Measurements from ENCODE around the gene RUNX2. TPM values are rescaled to one million over a fixed set of nuclear protein-coding genes. Genes with fewer than 3 reads are reported as not detected.

The RUNX2 gene
- total and polyA plus RNA-seq, 5 donors, result 0.26 to 0.93 (median 0.39) TPM

- Histone ChIP-seq H3K9me3 (ENCODE audit: control insufficient read depth, low read length) (no peaks in the 10 kb centered on the region), H3K4me1 (ENCODE audit: control insufficient read depth, insufficient read depth, low read length) (no peaks in the 10 kb centered on the region), H3K4me3 (ENCODE audit: low read length) (no peak overlapping the region), H3K27me3 (ENCODE audit: control insufficient read depth, insufficient read depth) (no peaks in the 10 kb centered on the region), H3K27ac (ENCODE audit: low read length) (no peak overlapping the region)
- intact Hi-C loops (cut with DNase I), result no loop called here
- no peak for ATAC-seq
- DNase-seq, result no peak
- 78% methylated on average over 7 of the region's 7 CpGs for WGBS
Measured at GRCh38 chr6:45647341-45648261, 319.5 kb downstream of the RUNX2 start.

- no peak for DNase-seq
- Histone ChIP-seq H3K4me1 (ENCODE audit: control insufficient read depth, insufficient read depth, low read length) (no peaks in the 10 kb centered on the region), H3K4me3 (ENCODE audit: low read length) (no peak overlapping the region), H3K9me3 (ENCODE audit: control insufficient read depth, low read length) (no peaks in the 10 kb centered on the region), H3K27me3 (ENCODE audit: control insufficient read depth, insufficient read depth) (no peaks in the 10 kb centered on the region), H3K27ac (ENCODE audit: low read length) (no peak overlapping the region)
- intact Hi-C loops (cut with DNase I), result no loop called here
- no peak for ATAC-seq
- 72% methylated on average over 5 of the region's 5 CpGs for WGBS
Measured at GRCh38 chr6:45648262-45648620, 320.1 kb downstream of the RUNX2 start.

- H3K27me3 ChIP-seq (ENCODE audit: control insufficient read depth, insufficient read depth), result peaks cover 4% of the 10 kb centered on the region
- H3K9me3 ChIP-seq (ENCODE audit: control insufficient read depth, low read length), result no peaks in the 10 kb centered on the region
- no peak overlapping the region for H3K27ac ChIP-seq (ENCODE audit: low read length)
- intact Hi-C loops (cut with DNase I), result no loop called here
- DNase-seq (no peak), ATAC-seq (no peak)
- H3K4me1 ChIP-seq (ENCODE audit: control insufficient read depth, insufficient read depth, low read length), result no peaks in the 10 kb centered on the region
- H3K4me3 ChIP-seq (ENCODE audit: low read length), result no peak overlapping the region
- WGBS, result 52% methylated on average over 3 of the region's 3 CpGs
Measured at GRCh38 chr6:45650524-45651135, 322.5 kb downstream of the RUNX2 start.

DNA sequence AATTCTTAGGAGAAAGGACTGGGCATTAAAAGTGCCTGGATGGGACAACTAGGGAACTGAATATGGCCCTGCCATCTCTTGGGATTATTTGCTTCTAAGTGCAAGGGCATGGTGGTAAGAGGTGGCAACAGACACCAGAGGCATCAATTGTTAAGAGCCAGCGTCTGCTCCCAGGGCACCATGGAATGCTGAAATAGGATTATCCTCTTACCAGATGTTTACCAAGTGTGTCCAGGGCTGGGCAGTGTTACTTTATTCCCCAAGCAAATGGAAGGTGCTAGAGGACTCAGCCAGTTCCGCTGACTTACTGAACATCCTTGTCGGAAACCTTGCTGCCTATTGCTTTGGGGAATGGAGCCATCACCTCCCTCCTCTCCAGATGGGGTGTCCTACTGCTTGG is 323.2 kb downstream of the RUNX2 start:
- DNase-seq (no peak), ATAC-seq (no peak)
- H3K27ac ChIP-seq (ENCODE audit: low read length), result no peak overlapping the region
- H3K9me3 ChIP-seq (ENCODE audit: control insufficient read depth, low read length), result no peaks in the 10 kb centered on the region
- intact Hi-C loops (cut with DNase I), result no loop called here
- WGBS, result 95% methylated on average over 3 of the region's 3 CpGs
- H3K4me1 ChIP-seq (ENCODE audit: control insufficient read depth, insufficient read depth, low read length), result no peaks in the 10 kb centered on the region
- peaks cover 4% of the 10 kb centered on the region for H3K27me3 ChIP-seq (ENCODE audit: control insufficient read depth, insufficient read depth)
- H3K4me3 ChIP-seq (ENCODE audit: low read length), result no peak overlapping the region

GRCh38 chr6:45652416-45652815 is 324.3 kb downstream of the RUNX2 start:
- WGBS, result 93% methylated on average over 1 of the region's 1 CpG

DNA sequence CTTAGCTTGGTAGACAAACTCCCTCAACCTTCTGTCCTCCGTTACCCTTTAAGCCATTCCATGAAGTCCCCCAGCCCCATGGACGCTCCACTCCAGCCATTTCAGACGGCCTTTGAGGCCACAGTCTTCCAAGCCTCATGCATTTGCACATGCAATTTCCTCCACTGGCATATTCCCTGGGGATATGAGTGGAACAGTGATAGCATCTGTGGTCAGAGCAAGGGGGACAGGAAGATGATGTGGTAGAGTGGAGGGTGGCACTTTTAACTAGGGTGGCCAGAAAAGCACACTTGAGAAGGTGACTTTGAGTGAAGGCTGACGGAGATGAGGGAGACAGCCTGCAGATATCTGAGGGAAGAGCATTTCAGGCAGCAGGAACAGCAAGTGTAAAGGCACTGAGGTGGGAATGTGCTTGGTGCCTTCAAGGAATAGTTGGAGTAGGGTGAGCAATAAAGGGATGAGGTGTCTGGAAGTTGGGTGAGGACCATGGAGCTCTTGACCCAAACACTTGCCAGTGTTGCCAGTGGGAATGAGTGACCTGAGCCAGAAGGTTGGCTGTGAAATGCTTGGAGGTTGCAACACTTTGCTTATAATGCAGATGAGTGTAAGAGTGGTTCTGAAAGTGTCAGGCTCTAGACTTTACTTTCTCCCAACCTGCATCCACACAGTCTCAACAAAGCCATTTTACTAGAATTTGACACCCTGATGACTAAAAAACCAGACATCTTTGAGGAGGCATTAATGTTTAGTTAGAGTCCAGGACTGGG is 325.2 kb downstream of the RUNX2 start:
- no peaks in the 10 kb centered on the region for H3K4me1 ChIP-seq (ENCODE audit: control insufficient read depth, insufficient read depth, low read length)
- ATAC-seq, result no peak
- intact Hi-C loops (cut with DNase I), result no loop called here
- 82% methylated on average over 4 of the region's 4 CpGs for WGBS
- no peak overlapping the region for H3K4me3 ChIP-seq (ENCODE audit: low read length)
- peaks cover 4% of the 10 kb centered on the region for H3K27me3 ChIP-seq (ENCODE audit: control insufficient read depth, insufficient read depth)
- no peak for DNase-seq
- H3K27ac ChIP-seq (ENCODE audit: low read length), result no peak overlapping the region
- H3K9me3 ChIP-seq (ENCODE audit: control insufficient read depth, low read length), result no peaks in the 10 kb centered on the region

More at GRCh38 chr6:45652416-45652815, 324.3 kb downstream of the RUNX2 start:
- ATAC-seq (no peak), DNase-seq (no peak)
- no peaks in the 10 kb centered on the region for H3K9me3 ChIP-seq (ENCODE audit: control insufficient read depth, low read length)
- intact Hi-C loops (cut with DNase I), result no loop called here
- H3K27me3 ChIP-seq (ENCODE audit: control insufficient read depth, insufficient read depth), result peaks cover 4% of the 10 kb centered on the region
- H3K27ac ChIP-seq (ENCODE audit: low read length), result no peak overlapping the region
- no peak overlapping the region for H3K4me3 ChIP-seq (ENCODE audit: low read length)
- H3K4me1 ChIP-seq (ENCODE audit: control insufficient read depth, insufficient read depth, low read length), result no peaks in the 10 kb centered on the region

GRCh38 chr6:45654673-45655072 is 326.5 kb downstream of the RUNX2 start:
- H3K9me3 ChIP-seq (ENCODE audit: control insufficient read depth, low read length), result no peaks in the 10 kb centered on the region
- H3K27ac ChIP-seq (ENCODE audit: low read length), result no peak overlapping the region
- DNase-seq, result no peak
- H3K4me3 ChIP-seq (ENCODE audit: low read length), result no peak overlapping the region
- intact Hi-C loops (cut with DNase I), result no loop called here
- 93% methylated on average over 2 of the region's 2 CpGs for WGBS
- no peak for ATAC-seq
- peaks cover 4% of the 10 kb centered on the region for H3K27me3 ChIP-seq (ENCODE audit: control insufficient read depth, insufficient read depth)
- H3K4me1 ChIP-seq (ENCODE audit: control insufficient read depth, insufficient read depth, low read length), result no peaks in the 10 kb centered on the region

DNA sequence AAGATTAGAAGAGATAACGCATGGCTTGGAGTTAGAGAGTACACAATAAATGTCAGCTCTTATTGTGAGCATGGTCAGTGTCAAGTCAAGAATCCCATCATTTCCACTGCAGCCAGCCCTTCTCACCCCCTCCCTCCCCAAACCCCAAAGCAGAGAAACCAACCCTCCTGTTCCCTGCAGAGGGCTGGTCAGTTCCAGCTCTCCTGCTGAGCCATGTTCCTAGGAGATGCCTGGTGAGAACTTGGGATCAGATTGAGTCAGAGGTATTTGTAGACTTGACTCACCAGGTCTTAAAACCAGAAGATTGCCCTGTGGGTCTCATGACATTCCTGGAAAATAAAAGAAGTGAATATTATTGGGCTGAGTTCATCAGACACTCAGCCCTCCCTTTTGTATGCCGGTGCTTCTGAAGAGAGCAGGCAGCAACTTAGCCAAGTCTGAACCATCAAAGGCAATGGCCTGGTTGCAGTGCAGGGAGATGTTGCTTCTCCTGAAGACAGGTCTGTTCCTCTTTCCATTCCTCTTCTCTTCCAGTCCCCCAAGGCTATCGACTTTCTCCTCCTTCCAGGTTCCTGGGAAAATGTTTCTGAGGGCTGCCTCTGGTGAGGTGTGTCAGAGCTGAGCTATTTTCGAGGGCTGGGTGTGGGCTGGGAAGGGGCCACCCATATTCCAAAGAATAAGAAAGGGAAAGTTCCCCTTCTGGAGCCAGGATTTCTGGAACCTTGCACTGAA is 327.8 kb downstream of the RUNX2 start:
- 74% methylated on average over 4 of the region's 4 CpGs for WGBS
- Histone ChIP-seq H3K4me3 (ENCODE audit: low read length) (no peak overlapping the region), H3K9me3 (ENCODE audit: control insufficient read depth, low read length) (no peaks in the 10 kb centered on the region), H3K4me1 (ENCODE audit: control insufficient read depth, insufficient read depth, low read length) (no peaks in the 10 kb centered on the region), H3K27ac (ENCODE audit: low read length) (no peak overlapping the region), H3K27me3 (ENCODE audit: control insufficient read depth, insufficient read depth) (peaks cover 4% of the 10 kb centered on the region)
- ATAC-seq (no peak), DNase-seq (no peak)
- intact Hi-C loops (cut with DNase I), result no loop called here

DNA sequence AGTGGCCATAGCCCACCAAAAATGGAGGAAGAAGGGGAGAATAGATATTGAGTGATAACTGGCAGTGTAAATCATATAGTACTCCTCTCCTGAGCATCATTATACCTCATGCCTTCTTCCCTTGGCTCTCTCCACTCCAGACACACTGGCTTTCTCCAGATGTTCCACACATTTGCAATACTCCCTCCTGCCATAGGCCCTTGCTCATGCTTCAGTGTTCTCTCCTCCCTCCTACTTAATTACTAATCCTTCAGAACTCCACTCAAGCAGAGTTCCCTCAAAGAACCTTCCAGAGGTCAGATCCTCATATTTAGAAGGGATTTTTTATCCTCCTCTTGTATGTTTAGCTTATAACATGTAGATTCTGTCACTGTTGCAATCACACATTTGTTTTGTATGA is 329.1 kb downstream of the RUNX2 start:
- Histone ChIP-seq H3K9me3 (ENCODE audit: control insufficient read depth, low read length) (no peaks in the 10 kb centered on the region), H3K27ac (ENCODE audit: low read length) (no peak overlapping the region), H3K27me3 (ENCODE audit: control insufficient read depth, insufficient read depth) (peaks cover 4% of the 10 kb centered on the region), H3K4me3 (ENCODE audit: low read length) (no peak overlapping the region), H3K4me1 (ENCODE audit: control insufficient read depth, insufficient read depth, low read length) (no peaks in the 10 kb centered on the region)
- ATAC-seq (no peak), DNase-seq (no peak)
- intact Hi-C loops (cut with DNase I), result no loop called here

- no peak for ATAC-seq
- intact Hi-C loops (cut with DNase I), result no loop called here
- Histone ChIP-seq H3K27ac (ENCODE audit: low read length) (no peak overlapping the region), H3K27me3 (ENCODE audit: control insufficient read depth, insufficient read depth) (peaks cover 4% of the 10 kb centered on the region), H3K9me3 (ENCODE audit: control insufficient read depth, low read length) (no peaks in the 10 kb centered on the region), H3K4me1 (ENCODE audit: control insufficient read depth, insufficient read depth, low read length) (no peaks in the 10 kb centered on the region), H3K4me3 (ENCODE audit: low read length) (no peak overlapping the region)
- DNase-seq, result no peak
- 90% methylated on average over 1 of the region's 1 CpG for WGBS
Measured at GRCh38 chr6:45658400-45658799, 330.3 kb downstream of the RUNX2 start.

Data from right cardiac atrium (tissue), 5 donors.